SK-N-SH (cell line): ENCODE results near the gene NRIP3. TPM values are rescaled to one million over a fixed set of nuclear protein-coding genes. Genes with fewer than 3 reads are reported as not detected.

Experiments
- CTCF ChIA-PET: fragments of 300-600, 350-600 bp; formaldehyde crosslinking; extraction: SDS; loops from one replicate; lab custom pipeline; 2021; lab: Yijun Ruan, JAX
- POLR2A ChIA-PET: fragments of 350-600 bp; sonication (Branson Sonifier 250); formaldehyde crosslinking; extraction: SDS; loops from one replicate; lab custom pipeline; 2020; ENCODE audit warnings: antibody characterized with exemption, inconsistent platforms; lab: Yijun Ruan, JAX
- DNase-seq: peaks from one replicate; pipeline ENCODE4 v3.0.0; 2012
- H2AFZ ChIP-seq: fragments of 200-600 bp; sonication (generic); 2 replicates; pipeline ENCODE4 v1.8.1; 2016; ENCODE audit warnings: antibody characterized with exemption, mild to moderate bottlenecking, low read depth
- H3F3A ChIP-seq: fragments of 200-600 bp; sonication (generic); replicated peaks from 2 replicates; pipeline ENCODE3; 2016; ENCODE audit warnings: antibody characterized with exemption, mild to moderate bottlenecking; ENCODE audit not compliant: insufficient read depth
- H3K27ac ChIP-seq, 2 experiments: fragments of 200-500 bp in 1 of 2; fragments of 200-600 bp in 1 of 2; sonication (Bioruptor generic) in 1 of 2; sonication (generic), shearing (Covaris generic) in 1 of 2; 2 replicates each; pipeline versions ENCODE4 v1.5.1 to v1.6.1; 2014 to 2016; ENCODE audit warnings: low read depth in 2 of 2, inconsistent platforms in 1 of 2, low read length in 1 of 2, mild to moderate bottlenecking in 1 of 2, mixed read lengths in 1 of 2
- H3K27me3 ChIP-seq: fragments of 200-600 bp; sonication (generic), shearing (Covaris generic); 2 replicates; pipeline ENCODE4 v1.6.1; 2016; ENCODE audit warnings: mixed run types; ENCODE audit not compliant: insufficient read depth
- H3K36me3 ChIP-seq, 2 experiments: fragments of 200-500 bp in 1 of 2; fragments of 200-600 bp in 1 of 2; sonication (Bioruptor generic) in 1 of 2; sonication (generic) in 1 of 2; replicated peaks in 1 of 2; 2 replicates each; pipeline versions ENCODE3 to v1.5.1; 2014 to 2016; ENCODE audit warnings: low read length in 1 of 2, mild to moderate bottlenecking in 1 of 2; ENCODE audit not compliant: insufficient read depth in 2 of 2, control insufficient read depth in 1 of 2
- H3K4me1 ChIP-seq, 2 experiments: fragments of 200-500 bp in 1 of 2; fragments of 200-600 bp in 1 of 2; sonication (Bioruptor generic) in 1 of 2; sonication (generic), shearing (Covaris generic) in 1 of 2; 2 replicates each; pipeline versions ENCODE4 v1.5.1 to v1.6.1; 2014 to 2016; ENCODE audit warnings: low read depth in 1 of 2, low read length in 1 of 2, mixed run types in 1 of 2; ENCODE audit not compliant: insufficient read depth in 2 of 2, control insufficient read depth in 1 of 2
- H3K4me2 ChIP-seq: fragments of 200-600 bp; sonication (generic), shearing (Covaris generic); 2 replicates; pipeline ENCODE4 v1.6.1; 2017; ENCODE audit warnings: mixed run types
- H3K4me3 ChIP-seq, 2 experiments: fragments of 200-500 bp in 1 of 2; fragments of 200-600 bp in 1 of 2; sonication (Bioruptor generic) in 1 of 2; sonication (generic), shearing (Covaris generic) in 1 of 2; 2 replicates each; pipeline versions ENCODE4 v1.5.1 to v1.8.1; 2014 to 2016; ENCODE audit warnings: low read depth in 2 of 2, inconsistent platforms in 1 of 2, low read length in 1 of 2, mild to moderate bottlenecking in 1 of 2, mixed read lengths in 1 of 2, moderate library complexity in 1 of 2
- H3K79me2 ChIP-seq: fragments of 200-600 bp; sonication (generic); 2 replicates; pipeline ENCODE4 v1.8.1; 2017; ENCODE audit warnings: mild to moderate bottlenecking; ENCODE audit not compliant: insufficient read depth
- H3K9ac ChIP-seq: fragments of 200-600 bp; sonication (generic); 2 replicates; pipeline ENCODE4 v1.6.1; 2017; ENCODE audit warnings: mixed run types
- H3K9me2 ChIP-seq: fragments of 200-600 bp; sonication (generic); 2 replicates; pipeline ENCODE4 v1.6.1; 2017; ENCODE audit warnings: mixed run types
- H3K9me3 ChIP-seq: fragments of 200-600 bp; sonication (generic); 2 replicates; pipeline ENCODE4 v1.6.1; 2017; ENCODE audit warnings: mixed run types, mild to moderate bottlenecking, moderate library complexity
- H4K20me1 ChIP-seq: fragments of 200-600 bp; sonication (generic); 2 replicates; pipeline ENCODE4 v1.6.1; 2017; ENCODE audit warnings: mild to moderate bottlenecking, mixed run types; ENCODE audit not compliant: insufficient read depth
- CHD2 ChIP-seq: fragments of 150-350 bp; IDR thresholded peaks from 2 replicates; pipeline ENCODE4 v1.6.1; 2018; ENCODE audit warnings: low read length; ENCODE audit not compliant: partially characterized antibody
- EZH2phosphoT487 ChIP-seq: fragments of 200-600 bp; sonication (generic); IDR thresholded peaks from 2 replicates; pipeline ENCODE4 v1.6.1; 2017; ENCODE audit warnings: low read depth, mixed run types, mild to moderate bottlenecking, antibody characterized with exemption, moderate library complexity, borderline replicate concordance
- FOSL2 ChIP-seq: IDR thresholded peaks from 2 replicates; pipeline ENCODE4 v1.4.0; 2012; ENCODE audit warnings: low read depth, mild to moderate bottlenecking, moderate library complexity, borderline replicate concordance
- GABPA ChIP-seq: IDR thresholded peaks from 2 replicates; pipeline ENCODE4 v1.4.0; 2012; ENCODE audit warnings: low read depth, mild to moderate bottlenecking
- JUND ChIP-seq: IDR thresholded peaks from 2 replicates; pipeline ENCODE4 v1.4.0; 2012
- MAX ChIP-seq: IDR thresholded peaks from 2 replicates; pipeline ENCODE4 v1.4.0; 2012; ENCODE audit warnings: low read depth
- MEF2A ChIP-seq: IDR thresholded peaks from 2 replicates; pipeline ENCODE4 v1.4.0; 2012; ENCODE audit warnings: low read depth, borderline replicate concordance
- MXI1 ChIP-seq: IDR thresholded peaks from 2 replicates; pipeline ENCODE4 v1.6.1; 2012; ENCODE audit warnings: mild to moderate bottlenecking, low read depth, low read length, improper control_type of control experiment
- NRF1 ChIP-seq: IDR thresholded peaks from 2 replicates; pipeline ENCODE4 v1.6.1; 2012; ENCODE audit warnings: low read depth, mild to moderate bottlenecking, low read length
- PBX3 ChIP-seq: IDR thresholded peaks from 2 replicates; pipeline ENCODE4; 2012
- POLR2AphosphoS5 ChIP-seq: IDR thresholded peaks from 2 replicates; pipeline ENCODE4 v1.6.1; 2012; ENCODE audit warnings: low read depth, low read length
- RCOR1 ChIP-seq: fragments of 150-350 bp; IDR thresholded peaks from 2 replicates; pipeline ENCODE4 v1.6.1; 2017; ENCODE audit warnings: antibody characterized with exemption, low read length
- RFX5 ChIP-seq: IDR thresholded peaks from 2 replicates; pipeline ENCODE4 v1.6.1; 2012; ENCODE audit warnings: mild to moderate bottlenecking, improper control_type of control experiment, low read length
- SIN3A ChIP-seq: IDR thresholded peaks from 2 replicates; pipeline ENCODE4 v1.6.1; 2012; ENCODE audit warnings: low read depth, mild to moderate bottlenecking, low read length, moderate library complexity, borderline replicate concordance
- SMC3 ChIP-seq: IDR thresholded peaks from 2 replicates; pipeline ENCODE4 v1.6.1; 2012; ENCODE audit warnings: low read depth, low read length, improper control_type of control experiment
- TAF1 ChIP-seq: IDR thresholded peaks from 2 replicates; pipeline ENCODE4 v1.6.1; 2012; ENCODE audit warnings: low read depth, mild to moderate bottlenecking, low read length, moderate library complexity, borderline replicate concordance
- TCF12 ChIP-seq: IDR thresholded peaks from 2 replicates; pipeline ENCODE4 v1.4.0; 2012
- TEAD4 ChIP-seq: IDR thresholded peaks from 2 replicates; pipeline ENCODE4 v1.4.0; 2012; ENCODE audit warnings: mild to moderate bottlenecking, borderline replicate concordance; ENCODE audit not compliant: insufficient read depth
- YY1 ChIP-seq: IDR thresholded peaks from 2 replicates; pipeline ENCODE4 v1.4.0; 2012; ENCODE audit warnings: low read depth, mild to moderate bottlenecking
- ZBTB33 ChIP-seq: IDR thresholded peaks from 2 replicates; pipeline ENCODE4 v1.4.0; 2012; ENCODE audit warnings: low read depth, borderline replicate concordance
- WGBS: methylation state at CpG from one replicate; pipeline ENCODE4 v1.1.6; 2017; ENCODE audit warnings: low lambda C conversion rate; 5-methylcytosine and 5-hydroxymethylcytosine counted together
- polyA plus RNA-seq, 3 experiments: library from polyadenylated mRNA; depleted of rRNA; stranded (reverse); fragments of >200 nt; gene quantifications; 2 replicates each; pipeline ENCODE4 v1.2.3, GENCODE V29; 2012

The NRIP3 gene
- polyA plus RNA-seq, 1 of the 3 experiments (the other 2 are of a cell fraction) = 2.1 TPM

DNA sequence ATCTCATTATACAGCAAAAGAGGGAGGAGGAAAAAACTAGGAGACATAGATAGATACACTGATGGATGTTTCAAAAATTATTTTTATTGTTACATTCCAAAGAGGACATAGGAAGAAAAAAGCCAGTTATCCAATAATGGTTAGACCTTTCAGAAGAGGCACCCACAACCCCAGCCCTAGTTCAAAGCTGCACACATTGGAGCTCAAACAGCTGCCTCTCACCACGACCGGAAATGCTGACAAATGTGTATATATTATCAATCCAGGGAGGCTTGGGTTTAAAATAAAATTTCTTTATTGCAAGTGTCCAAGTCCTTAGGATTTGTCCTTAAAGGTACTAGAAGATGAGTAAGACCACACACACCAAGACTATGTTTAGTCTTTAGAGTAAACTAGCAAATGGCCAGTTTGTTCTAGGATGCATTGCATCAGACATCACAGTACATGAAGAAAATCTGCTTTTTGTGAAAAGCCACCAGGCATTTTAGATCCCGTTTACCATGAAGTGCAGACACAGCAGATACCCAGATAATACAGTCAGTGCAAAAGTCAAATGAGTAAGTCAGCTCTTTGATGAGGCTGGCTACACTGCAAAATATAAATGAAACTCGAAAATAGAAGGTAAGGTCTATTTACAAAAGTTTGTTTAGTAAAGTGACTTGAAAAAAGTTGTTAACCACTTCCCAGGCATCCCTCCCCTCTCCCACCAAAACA is 56.4 kb downstream of the NRIP3 start:
- Histone ChIP-seq H3K4me2 (no peak overlapping the region), H3K79me2 (no peaks in the 10 kb centered on the region), H3K9me3 (no peaks in the 10 kb centered on the region), H3K4me1 (no peaks in the 10 kb centered on the region; a peak in 1 of 4 replicates), H3K36me3 (peaks cover 29 to 39% of the 10 kb centered on the region in 2 experiments), H3K4me3 (no peak overlapping the region), H3F3A (no peaks in the 10 kb centered on the region), H3K9me2 (no peaks in the 10 kb centered on the region), H2AFZ (no peak overlapping the region), H4K20me1 (no peaks in the 10 kb centered on the region), H3K27me3 (no peaks in the 10 kb centered on the region), H3K27ac (no peak overlapping the region), H3K9ac (no peak overlapping the region)
- POLR2A ChIA-PET = no interaction called here
- TF ChIP-seq MXI1 = no peak
- TF ChIP-seq MEF2A = no peak
- no peak for TF ChIP-seq GABPA
- no peak for TF ChIP-seq TCF12
- TF ChIP-seq YY1 = no peak
- TF ChIP-seq PBX3 = no peak
- no peak for TF ChIP-seq NRF1
- no peak for TF ChIP-seq TEAD4
- TF ChIP-seq SIN3A = no peak
- TF ChIP-seq RFX5 = no peak
- no peak for TF ChIP-seq RCOR1
- TF ChIP-seq JUND = no peak
- TF ChIP-seq TAF1 = no peak
- no peak for TF ChIP-seq SMC3
- TF ChIP-seq POLR2AphosphoS5 = no peak
- no peak for TF ChIP-seq ZBTB33
- TF ChIP-seq FOSL2 = no peak
- TF ChIP-seq MAX = no peak
- no peak for TF ChIP-seq CHD2
- TF ChIP-seq EZH2phosphoT487 = no peak
- no peak for DNase-seq
- 85% methylated on average over 4 of the region's 4 CpGs for WGBS
- CTCF ChIA-PET = interaction anchor here (1.2 kb wide), 2 partner anchors 12 to 32 kb away, joined by 4 to 7 read pairs; no protein-coding TSS in a partner anchor
